Measurements from ENCODE around the gene APOC4.

GRCh38 chr19:44903602-44904425, 38.2 kb upstream of the APOC4 start:
- TF ChIP-seq POLR2A (IDR thresholded peaks at IDR 0.05) (no peak), CTCF (IDR thresholded peaks at IDR 0.05) (peak; percentile 96 to 99 (median 98)), EP300 (IDR thresholded peaks at IDR 0.05) (no peak)
